ENCODE data around the gene OR4B1. TPM values are rescaled to one million over a fixed set of nuclear protein-coding genes. Genes with fewer than 3 reads are reported as not detected.

The OR4B1 gene
- total and polyA plus RNA-seq, 2 of the 8 experiments (the other 6 are each of a cell fraction or from before 2014, with no cell fraction given) = not detected

DNA sequence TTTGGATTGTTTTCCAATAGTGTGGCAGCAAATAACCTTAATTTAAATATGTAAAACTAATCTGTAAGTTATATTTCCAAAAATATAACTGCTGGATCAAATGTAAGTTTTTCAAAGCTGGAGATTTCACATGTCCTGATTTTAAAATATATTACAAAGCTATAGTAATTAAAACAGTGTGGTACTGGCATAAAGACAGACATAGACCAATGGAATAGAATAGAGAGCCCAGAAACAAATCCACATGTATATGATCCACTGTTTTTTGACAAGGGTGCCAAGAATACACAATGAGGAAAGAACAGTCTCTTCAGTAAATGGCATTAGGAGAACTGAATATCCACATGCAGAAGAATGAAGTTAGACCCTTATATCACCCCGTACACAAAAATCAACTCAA is 32.3 kb downstream of the OR4B1 start:
- Histone ChIP-seq H3K79me1 (ENCODE audit: low read depth, low read length) (no peaks in the 10 kb centered on the region), H3K4me1 (replicated peaks in 1 of 4; ENCODE audit: control insufficient read depth in 3 of 4, insufficient read depth in 4 of 4, low read length in 3 of 4) (no peaks in the 10 kb centered on the region), H2BK20ac (ENCODE audit: low read length) (no peak overlapping the region), H2BK120ac (replicated peaks; ENCODE audit: low read depth, low read length) (no peak overlapping the region), H4K20me1 (replicated peaks in 1 of 2; ENCODE audit: control insufficient read depth in 1 of 2, insufficient read depth in 2 of 2, low read length in 2 of 2) (no peaks in the 10 kb centered on the region), H3K27ac (ENCODE audit: low read depth, low read length) (no peak overlapping the region), H3K4ac (replicated peaks; ENCODE audit: insufficient read length, low read depth, low read length) (no peak overlapping the region), H3K56ac (replicated peaks; ENCODE audit: insufficient read length, low read depth, low read length) (no peak overlapping the region), H2AFZ (ENCODE audit: low read length) (no peak overlapping the region), H4K91ac (replicated peaks; ENCODE audit: insufficient read length, low read length) (no peak overlapping the region), H3K27me3 (replicated peaks in 1 of 4; ENCODE audit: control insufficient read depth in 3 of 4, extremely low read depth in 1 of 4, insufficient read depth in 3 of 4, low read length in 3 of 4) (no peaks in the 10 kb centered on the region), H3K4me3 (ENCODE audit: extremely low read depth in 1 of 4, insufficient read depth in 2 of 4, low read depth in 3 of 4, low read length in 4 of 4) (no peak overlapping the region), H3K36me3 (ENCODE audit: control insufficient read depth in 2 of 4, insufficient read depth in 4 of 4, low read length in 3 of 4) (no peaks in the 10 kb centered on the region), H2AK5ac (ENCODE audit: low read depth, low read length) (no peak overlapping the region), H3K4me2 (ENCODE audit: insufficient read depth in 1 of 2, low read depth in 2 of 2, low read length in 2 of 2) (no peak overlapping the region), H2BK15ac (ENCODE audit: low read length) (no peak overlapping the region), H3K9me3 (ENCODE audit: insufficient read depth in 2 of 2, low read depth in 1 of 2, low read length in 1 of 2) (peaks cover 46 to 47% of the 10 kb centered on the region in 2 experiments), H4K5ac (ENCODE audit: insufficient read length, low read depth, low read length) (no peak overlapping the region), H2BK12ac (ENCODE audit: low read depth, low read length) (no peak overlapping the region), H3K23me2 (ENCODE audit: low read depth, low read length) (no peaks in the 10 kb centered on the region), H2BK5ac (ENCODE audit: low read depth, low read length) (no peak overlapping the region), H3K14ac (ENCODE audit: insufficient read length) (no peak overlapping the region), H3K23ac (ENCODE audit: insufficient read length) (no peak overlapping the region), H3K9ac (replicated peaks in 1 of 4; ENCODE audit: extremely low read depth in 1 of 4, low read depth in 3 of 4, low read length in 3 of 4) (no peak overlapping the region), H3K79me2 (ENCODE audit: control insufficient read depth in 1 of 2, insufficient read depth in 2 of 2, low read length in 2 of 2) (no peaks in the 10 kb centered on the region), H3K18ac (ENCODE audit: extremely low read depth, low read length) (no peak overlapping the region), H4K8ac (ENCODE audit: extremely low read depth, insufficient read depth, low read length) (no peak overlapping the region)
- 78% methylated on average over 1 of the region's 1 CpG; no CpG with 5 or more reads in 1 of the 2 experiments for WGBS, 2 experiments (ENCODE audit: extremely low coverage in 1 of 2, insufficient coverage in 1 of 2, insufficient read length in 1 of 2, insufficient replicate concordance in 2 of 2, low coverage in 1 of 2, low lambda C conversion rate in 2 of 2, missing lambda C conversion rate in 1 of 2)
- ChIA-PET CTCF (ENCODE audit: partially characterized antibody) (no interaction called here), POLR2A (ENCODE audit: partially characterized antibody) (no interaction called here)
- FAIRE-seq (no peak), DNase-seq (ENCODE audit: low read depth in 1 of 2, low spot score in 2 of 2) (no peak)
- TF ChIP-seq SIX5 (IDR thresholded peaks at IDR 0.05; ENCODE audit: low read depth, low read length) (no peak), CBX8 (IDR thresholded peaks at IDR 0.05; ENCODE audit: borderline replicate concordance, low read depth, low read length) (no peak), KDM1A (IDR thresholded peaks at IDR 0.05; ENCODE audit: borderline replicate concordance, low read length) (no peak), KDM5A (IDR thresholded peaks at IDR 0.05; ENCODE audit: low read length) (no peak), CBX5 (IDR thresholded peaks at IDR 0.05; ENCODE audit: low read depth, low read length) (no peak)
